GM12892 (cell line): Measurements from ENCODE around the gene CACNG5.

Source experiments
- POLR2A ChIP-seq: IDR thresholded peaks from 2 replicates; pipeline ENCODE4 v1.6.1; 2011; ENCODE audit warnings: low read depth, low read length, control low read depth
- POLR2AphosphoS5 ChIP-seq: IDR thresholded peaks from 2 replicates; pipeline ENCODE4 v1.6.1; 2011; ENCODE audit warnings: low read depth, low read length, control low read depth

DNA sequence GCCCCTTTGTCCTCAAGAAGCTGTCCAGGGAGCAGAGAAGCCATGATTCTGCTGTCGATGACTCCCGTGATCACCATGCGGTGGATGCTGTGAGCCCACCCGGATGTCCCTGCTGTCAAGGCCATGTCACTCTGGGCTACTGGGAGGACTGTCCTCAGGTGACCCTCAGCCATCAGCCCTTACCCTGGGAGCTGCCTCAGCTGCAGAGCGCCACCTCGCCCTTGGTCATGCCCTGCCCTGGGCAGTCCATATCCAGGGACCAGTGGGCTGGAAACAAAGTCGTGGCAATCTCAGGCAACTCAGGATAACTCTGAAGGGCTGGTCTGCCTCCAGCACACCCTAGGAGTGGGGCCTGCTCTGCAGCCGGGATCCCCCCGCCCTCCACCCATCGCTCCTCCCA, 63.6 kb downstream of the CACNG5 start:
- TF ChIP-seq POLR2A = no peak
- TF ChIP-seq POLR2AphosphoS5 = no peak
